Spinal cord (tissue), 4 donors: Measurements from ENCODE around the gene MAOB. TPM values are rescaled to one million over a fixed set of nuclear protein-coding genes. Genes with fewer than 3 reads are reported as not detected.

ENCODE experiments used
- polyA plus RNA-seq, 2 donors: library from polyadenylated mRNA; unstranded; fragments of 120-200 nt; gene quantifications; one replicate each; pipeline ENCODE4 v1.2.1, GENCODE V29; 2013; ENCODE audit not compliant: insufficient read length in 2 of 2
- total RNA-seq, 2 donors: library from RNA; depleted of rRNA in 1 of 2; stranded (reverse); fragments of 120-200 nt in 1 of 2; fragments of >200 nt in 1 of 2; gene quantifications; one replicate each; pipeline versions ENCODE4 v1.2.3 to v1.2.4, GENCODE V29; 2013 to 2014

Gene MAOB
- total and polyA plus RNA-seq, 4 donors: 5.6 to 29.3 (median 22.9) TPM

Other genes starting within 250 kb of the MAOB start
- gene MAOA, start 226.2 kb downstream of the MAOB start, total RNA-seq: 10 to 100 TPM; 13.6 to 34.0 TPM
- 10 to 100 TPM; 23.5 to 30.0 TPM for gene MAOA, start 226.2 kb downstream of the MAOB start, polyA plus RNA-seq
- gene NDP, start 90.9 kb upstream of the MAOB start, total RNA-seq: 10 to 100 TPM in 1 of 2 donors, 1 to 10 TPM in 1; 6.5 to 17.6 TPM
- gene NDP, start 90.9 kb upstream of the MAOB start, polyA plus RNA-seq: 10 to 100 TPM; 13.3 to 14.5 TPM